ENCODE measurements around the gene PAPSS2. TPM values are rescaled to one million over a fixed set of nuclear protein-coding genes. Genes with fewer than 3 reads are reported as not detected.
A peak's percentile ranks its signal among the peaks of the same experiment; 100 is the strongest.

Gene PAPSS2
- total and polyA plus RNA-seq, 9 donors: 5.8 to 14.5 (median 10.4) TPM

DNA sequence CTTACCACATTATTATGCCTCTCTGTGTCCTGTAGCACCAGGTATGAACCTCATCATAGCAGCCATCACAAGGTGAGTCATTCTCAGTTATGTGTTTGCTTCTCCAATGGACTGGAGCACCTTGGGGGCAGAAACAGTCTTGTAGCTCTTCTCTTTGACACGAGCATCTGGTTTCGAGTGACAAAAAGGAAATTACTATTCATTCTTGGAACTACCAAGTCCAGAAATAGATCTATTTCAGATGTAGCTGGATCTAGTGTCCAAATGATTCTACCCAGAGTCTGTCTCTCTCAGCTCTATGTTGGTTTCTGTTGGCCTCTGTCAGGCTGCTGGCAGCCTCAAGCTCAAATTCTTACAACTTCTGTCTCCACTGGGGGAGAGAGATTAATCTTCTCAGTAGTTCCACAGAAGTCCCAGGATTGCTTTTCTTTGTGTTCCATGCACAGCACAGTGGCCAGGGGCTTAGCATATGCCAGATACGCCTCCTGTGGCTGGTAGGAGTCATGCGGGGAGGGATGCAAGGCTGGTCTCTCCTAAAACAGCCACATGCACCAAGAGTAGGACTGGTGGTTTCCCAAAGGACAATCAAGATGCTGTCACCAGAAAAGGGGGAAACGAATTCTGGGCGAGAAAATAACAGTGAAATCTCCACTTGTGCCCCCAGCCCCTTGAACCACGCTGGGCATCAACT lies 37.2 kb upstream of the PAPSS2 start:
- H3K4me3 ChIP-seq (ENCODE audit: low read length): no peak overlapping the region
- H3K36me3 ChIP-seq (ENCODE audit: control insufficient read depth, insufficient read depth, low read length): no peaks in the 10 kb centered on the region
- H3K27me3 ChIP-seq (ENCODE audit: control insufficient read depth, insufficient read depth, low read length): peaks cover 9% of the 10 kb centered on the region
- WGBS (ENCODE audit: insufficient coverage): 58% methylated on average over 4 of the region's 7 CpGs
- DNase-seq: peak; percentile 79
- no peak overlapping the region for H3K27ac ChIP-seq (ENCODE audit: low read length)
- peaks cover 2% of the 10 kb centered on the region for H3K4me1 ChIP-seq (ENCODE audit: control insufficient read depth, insufficient read depth, low read length)
- no peaks in the 10 kb centered on the region for H3K9me3 ChIP-seq (replicated peaks; ENCODE audit: control insufficient read depth, low read depth, low read length)

DNA sequence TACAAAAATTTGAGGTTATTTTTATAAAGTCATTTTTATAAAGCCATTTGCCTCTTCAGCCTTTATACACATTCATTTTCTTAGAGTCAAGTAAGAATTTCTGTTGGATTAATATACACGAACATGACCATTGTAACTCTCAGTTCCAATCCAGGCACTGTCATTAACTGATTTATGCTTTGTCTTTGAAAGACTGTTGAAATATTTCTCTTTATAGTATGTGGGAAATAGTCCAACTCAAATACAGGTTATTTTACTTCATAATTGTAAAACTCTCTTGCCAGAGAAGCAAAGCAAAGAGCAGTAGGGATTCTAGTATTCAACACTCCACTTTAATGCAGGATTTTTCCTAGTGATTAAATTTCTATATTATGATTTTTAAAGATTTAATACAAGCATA lies 36.5 kb upstream of the PAPSS2 start:
- WGBS (ENCODE audit: insufficient coverage): no CpG with 5 or more reads among the region's 1 CpG
- no peak overlapping the region for H3K4me3 ChIP-seq (ENCODE audit: low read length)
- no peak overlapping the region for H3K27ac ChIP-seq (ENCODE audit: low read length)
- no peaks in the 10 kb centered on the region for H3K9me3 ChIP-seq (replicated peaks; ENCODE audit: control insufficient read depth, low read depth, low read length)
- no peaks in the 10 kb centered on the region for H3K36me3 ChIP-seq (ENCODE audit: control insufficient read depth, insufficient read depth, low read length)
- H3K4me1 ChIP-seq (ENCODE audit: control insufficient read depth, insufficient read depth, low read length): peaks cover 2% of the 10 kb centered on the region
- peaks cover 6% of the 10 kb centered on the region for H3K27me3 ChIP-seq (ENCODE audit: control insufficient read depth, insufficient read depth, low read length)
- peak; percentile 48 for DNase-seq

DNA sequence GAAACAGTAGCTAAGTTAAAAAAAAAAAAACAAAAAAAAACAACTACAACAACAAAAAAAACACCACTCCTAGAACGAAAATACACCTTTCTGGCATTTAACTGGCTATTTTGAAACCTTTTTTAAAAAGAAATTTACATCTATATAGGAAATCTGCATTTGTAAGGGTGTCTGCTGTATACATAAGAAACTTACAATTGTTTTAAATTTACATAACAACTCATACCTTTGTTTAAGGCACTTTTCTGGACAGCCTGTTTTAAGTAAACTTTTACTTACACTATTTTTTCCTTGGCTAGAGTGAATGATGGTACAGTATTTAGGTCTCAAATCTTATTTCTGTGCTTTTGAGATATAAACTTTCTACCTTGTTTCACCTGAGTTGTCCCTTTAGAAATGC lies 34.0 kb upstream of the PAPSS2 start:
- Histone ChIP-seq H3K36me3 (ENCODE audit: control insufficient read depth, insufficient read depth, low read length) (no peaks in the 10 kb centered on the region), H3K27me3 (ENCODE audit: control insufficient read depth, insufficient read depth, low read length) (peaks cover 2% of the 10 kb centered on the region), H3K4me3 (ENCODE audit: low read length) (no peak overlapping the region), H3K9me3 (replicated peaks; ENCODE audit: control insufficient read depth, low read depth, low read length) (no peaks in the 10 kb centered on the region), H3K27ac (ENCODE audit: low read length) (no peak overlapping the region), H3K4me1 (ENCODE audit: control insufficient read depth, insufficient read depth, low read length) (peaks cover 2% of the 10 kb centered on the region)
- DNase-seq: no peak
- WGBS (ENCODE audit: insufficient coverage): no CpG with 5 or more reads among the region's 1 CpG

DNA sequence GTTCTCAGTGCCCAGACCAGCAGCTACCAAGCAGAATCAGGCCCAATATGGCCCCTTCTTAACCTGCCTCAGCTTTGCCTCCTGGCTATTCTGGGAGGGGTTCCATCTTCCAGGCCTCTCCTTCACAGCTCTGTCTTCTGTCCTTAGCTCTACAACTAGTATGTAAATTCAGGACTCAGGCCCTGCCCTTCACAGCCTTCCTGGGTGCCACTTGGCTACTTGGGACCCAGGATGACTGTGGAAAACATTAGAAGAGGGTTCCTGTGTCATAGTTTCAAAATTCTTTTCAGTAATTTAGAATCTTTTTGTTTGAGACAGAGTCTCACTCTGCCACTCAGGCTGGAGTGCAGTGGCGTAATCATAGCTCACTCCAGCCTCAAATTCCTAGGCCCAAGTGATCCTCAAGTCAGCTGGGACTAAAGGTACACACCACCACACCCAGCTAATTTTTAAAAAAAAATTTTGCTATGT lies 33.2 kb upstream of the PAPSS2 start:
- no peaks in the 10 kb centered on the region for H3K36me3 ChIP-seq (ENCODE audit: control insufficient read depth, insufficient read depth, low read length)
- H3K4me1 ChIP-seq (ENCODE audit: control insufficient read depth, insufficient read depth, low read length): peaks cover 2% of the 10 kb centered on the region
- H3K4me3 ChIP-seq (ENCODE audit: low read length): no peak overlapping the region
- no peaks in the 10 kb centered on the region for H3K9me3 ChIP-seq (replicated peaks; ENCODE audit: control insufficient read depth, low read depth, low read length)
- WGBS (ENCODE audit: insufficient coverage): no CpG with 5 or more reads among the region's 1 CpG
- DNase-seq: no peak
- no peaks in the 10 kb centered on the region for H3K27me3 ChIP-seq (ENCODE audit: control insufficient read depth, insufficient read depth, low read length)
- no peak overlapping the region for H3K27ac ChIP-seq (ENCODE audit: low read length)

DNA sequence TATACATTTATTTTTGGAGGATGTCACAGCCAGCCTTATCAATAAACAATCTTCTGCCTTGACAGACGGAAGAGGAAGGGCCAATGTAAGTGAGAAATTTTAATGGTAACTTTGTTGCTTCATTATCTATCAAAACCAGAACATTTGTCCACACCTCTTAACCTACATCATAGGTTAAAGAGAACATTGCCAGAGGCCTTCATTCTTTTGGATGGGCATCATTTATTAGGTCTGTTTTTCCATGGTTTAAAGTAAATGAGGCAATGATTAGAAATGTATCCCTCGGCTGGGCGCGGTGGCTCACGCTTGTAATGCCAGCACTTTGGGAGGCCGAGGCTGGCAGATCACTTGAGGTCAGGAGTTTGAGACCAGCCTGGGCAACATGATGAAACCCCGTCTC lies 29.5 kb upstream of the PAPSS2 start:
- Histone ChIP-seq H3K4me3 (ENCODE audit: low read length) (no peak overlapping the region), H3K27me3 (ENCODE audit: control insufficient read depth, insufficient read depth, low read length) (no peaks in the 10 kb centered on the region), H3K9me3 (replicated peaks; ENCODE audit: control insufficient read depth, low read depth, low read length) (no peaks in the 10 kb centered on the region), H3K27ac (ENCODE audit: low read length) (no peak overlapping the region), H3K4me1 (ENCODE audit: control insufficient read depth, insufficient read depth, low read length) (no peaks in the 10 kb centered on the region), H3K36me3 (ENCODE audit: control insufficient read depth, insufficient read depth, low read length) (no peaks in the 10 kb centered on the region)
- WGBS (ENCODE audit: insufficient coverage): 94% methylated on average over 6 of the region's 7 CpGs
- no peak for DNase-seq

DNA sequence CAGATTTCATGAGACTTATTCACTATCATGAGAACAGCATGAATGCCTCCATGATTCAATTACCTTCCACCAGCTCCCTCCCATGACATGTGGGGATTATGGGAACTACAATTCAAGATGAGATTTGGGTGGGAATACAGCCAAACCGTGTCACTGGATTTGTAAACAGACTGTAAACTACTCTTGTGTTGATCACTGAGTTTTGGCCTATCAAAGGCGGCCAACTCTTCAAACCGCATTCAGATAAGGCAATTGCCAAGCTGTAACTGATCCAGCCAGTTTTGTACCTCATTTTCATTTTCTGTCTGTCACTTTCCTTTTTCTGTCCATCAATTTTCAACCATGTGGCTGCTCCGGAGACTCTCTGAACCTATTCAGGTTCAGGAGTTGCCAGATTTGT lies 27.2 kb upstream of the PAPSS2 start:
- Histone ChIP-seq H3K27me3 (ENCODE audit: control insufficient read depth, insufficient read depth, low read length) (no peaks in the 10 kb centered on the region), H3K4me1 (ENCODE audit: control insufficient read depth, insufficient read depth, low read length) (no peaks in the 10 kb centered on the region), H3K27ac (ENCODE audit: low read length) (no peak overlapping the region), H3K4me3 (ENCODE audit: low read length) (no peak overlapping the region), H3K36me3 (ENCODE audit: control insufficient read depth, insufficient read depth, low read length) (no peaks in the 10 kb centered on the region), H3K9me3 (replicated peaks; ENCODE audit: control insufficient read depth, low read depth, low read length) (no peaks in the 10 kb centered on the region)
- 84% methylated on average over 3 of the region's 4 CpGs for WGBS (ENCODE audit: insufficient coverage)
- no peak for DNase-seq

DNA sequence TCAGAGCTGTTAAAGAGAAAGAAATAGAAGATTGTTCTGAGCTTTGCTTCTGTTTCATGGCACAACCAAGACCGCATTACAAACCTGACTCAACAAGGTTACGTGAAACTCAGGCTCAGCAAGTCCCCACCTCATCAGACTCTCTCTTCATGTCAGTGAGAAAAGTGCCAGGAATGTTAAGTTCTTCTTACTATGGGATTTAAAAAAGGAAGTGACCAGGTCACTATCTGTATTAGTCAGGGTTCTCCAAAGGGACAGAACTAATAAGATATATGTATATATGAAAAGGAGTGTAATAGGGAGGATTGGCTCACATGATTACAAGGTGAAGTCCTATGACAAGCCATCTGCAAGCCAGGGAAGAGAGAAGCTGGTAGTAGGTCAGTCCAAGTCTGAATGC lies 25.4 kb upstream of the PAPSS2 start:
- Histone ChIP-seq H3K27ac (ENCODE audit: low read length) (no peak overlapping the region), H3K4me1 (ENCODE audit: control insufficient read depth, insufficient read depth, low read length) (no peaks in the 10 kb centered on the region), H3K4me3 (ENCODE audit: low read length) (no peak overlapping the region), H3K9me3 (replicated peaks; ENCODE audit: control insufficient read depth, low read depth, low read length) (no peaks in the 10 kb centered on the region), H3K27me3 (ENCODE audit: control insufficient read depth, insufficient read depth, low read length) (no peaks in the 10 kb centered on the region), H3K36me3 (ENCODE audit: control insufficient read depth, insufficient read depth, low read length) (no peaks in the 10 kb centered on the region)
- WGBS (ENCODE audit: insufficient coverage): no CpG with 5 or more reads among the region's 2 CpGs
- no peak for DNase-seq

DNA sequence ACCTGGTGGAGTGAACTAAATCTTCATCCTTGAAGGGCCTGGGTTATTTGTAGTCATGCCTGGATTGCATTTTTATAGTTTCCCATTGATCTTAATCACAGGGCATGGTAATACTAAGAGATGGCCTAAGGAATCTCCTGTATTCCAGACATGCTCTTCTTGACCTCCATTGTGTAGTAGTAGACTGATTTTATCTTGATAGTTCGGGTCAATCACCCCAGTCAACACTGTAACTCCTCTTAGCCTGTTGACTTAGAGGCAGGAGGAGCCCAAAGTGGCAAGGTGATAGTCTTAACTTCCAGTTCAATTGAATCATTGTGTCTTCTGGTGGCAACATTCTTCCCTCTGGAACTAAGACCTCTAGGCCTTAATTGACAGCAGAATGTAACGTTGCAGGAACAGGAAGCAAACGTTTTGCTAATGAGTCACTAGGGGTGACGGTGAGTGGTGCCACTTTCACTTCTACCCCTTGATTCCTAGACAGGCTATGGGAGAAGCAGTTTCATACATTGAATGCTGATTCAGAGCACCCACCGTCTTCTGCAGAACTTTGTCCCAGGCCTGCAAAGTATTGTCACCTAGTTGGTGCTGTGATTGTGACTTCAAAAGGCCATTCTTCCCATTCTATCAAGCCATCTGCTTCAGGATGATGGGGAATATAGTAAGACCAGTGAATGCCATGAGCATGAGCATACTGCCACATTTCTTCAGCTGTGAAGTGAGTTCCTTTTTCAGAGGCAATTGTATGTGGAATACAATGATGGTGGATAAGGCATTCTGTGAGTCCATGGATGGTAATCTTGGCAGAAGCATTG lies 24.0 kb upstream of the PAPSS2 start:
- Histone ChIP-seq H3K4me1 (ENCODE audit: control insufficient read depth, insufficient read depth, low read length) (no peaks in the 10 kb centered on the region), H3K27me3 (ENCODE audit: control insufficient read depth, insufficient read depth, low read length) (no peaks in the 10 kb centered on the region), H3K9me3 (replicated peaks; ENCODE audit: control insufficient read depth, low read depth, low read length) (no peaks in the 10 kb centered on the region), H3K27ac (ENCODE audit: low read length) (no peak overlapping the region), H3K4me3 (ENCODE audit: low read length) (no peak overlapping the region), H3K36me3 (ENCODE audit: control insufficient read depth, insufficient read depth, low read length) (no peaks in the 10 kb centered on the region)
- DNase-seq: no peak
- no CpG with 5 or more reads among the region's 5 CpGs for WGBS (ENCODE audit: insufficient coverage)

DNA sequence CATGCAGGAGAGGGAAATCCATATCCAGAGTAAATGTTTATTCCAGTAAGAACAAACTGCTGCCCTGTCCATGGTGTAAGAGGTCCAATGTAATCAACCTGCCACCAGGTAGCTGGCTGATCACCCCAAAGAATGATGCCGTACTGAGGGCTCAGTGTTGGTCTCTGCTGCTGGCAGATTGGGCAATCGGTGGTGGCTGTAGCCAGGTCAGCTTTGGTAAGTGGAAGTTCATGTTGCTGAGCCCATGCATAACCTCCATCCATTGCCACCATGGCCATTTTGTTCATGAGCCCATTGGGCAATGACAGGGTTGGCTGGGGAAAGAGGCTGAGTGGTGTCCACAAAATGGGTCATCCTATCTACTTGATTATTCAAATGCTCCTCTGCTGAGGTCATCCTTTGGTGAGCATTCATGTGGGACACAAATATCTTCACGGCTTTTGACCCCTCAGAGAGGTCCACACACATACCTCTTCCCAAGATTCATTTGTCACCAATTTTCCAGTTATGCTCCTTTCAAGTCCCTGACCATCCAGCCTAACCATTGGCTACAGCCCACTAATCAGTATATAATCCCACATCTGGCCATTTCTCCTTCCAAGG lies 23.3 kb upstream of the PAPSS2 start:
- Histone ChIP-seq H3K4me3 (ENCODE audit: low read length) (no peak overlapping the region), H3K9me3 (replicated peaks; ENCODE audit: control insufficient read depth, low read depth, low read length) (no peaks in the 10 kb centered on the region), H3K27me3 (ENCODE audit: control insufficient read depth, insufficient read depth, low read length) (no peaks in the 10 kb centered on the region), H3K4me1 (ENCODE audit: control insufficient read depth, insufficient read depth, low read length) (no peaks in the 10 kb centered on the region), H3K36me3 (ENCODE audit: control insufficient read depth, insufficient read depth, low read length) (no peaks in the 10 kb centered on the region), H3K27ac (ENCODE audit: low read length) (no peak overlapping the region)
- 90% methylated on average over 3 of the region's 3 CpGs for WGBS (ENCODE audit: insufficient coverage)
- no peak for DNase-seq

DNA sequence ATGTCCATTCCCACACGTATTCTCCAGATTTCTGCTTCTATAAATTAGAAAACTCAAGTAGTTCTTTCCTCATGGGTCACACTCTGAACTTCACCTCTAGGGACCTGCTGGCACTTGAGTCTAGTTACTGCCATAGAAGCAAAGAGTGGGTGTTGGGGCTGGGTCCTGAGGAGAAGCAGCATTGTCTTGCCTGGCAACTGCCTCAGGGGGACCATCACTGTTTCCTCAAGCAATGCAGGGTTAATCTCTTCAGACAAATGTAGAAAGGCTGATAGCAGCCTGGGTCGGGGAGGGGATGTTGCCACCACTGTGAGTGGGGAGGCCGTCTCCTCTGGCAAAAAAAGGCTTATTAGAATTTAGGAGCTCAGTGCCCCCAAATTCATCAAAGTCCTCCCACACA lies 20.2 kb upstream of the PAPSS2 start:
- no peaks in the 10 kb centered on the region for H3K36me3 ChIP-seq (ENCODE audit: control insufficient read depth, insufficient read depth, low read length)
- no peaks in the 10 kb centered on the region for H3K9me3 ChIP-seq (replicated peaks; ENCODE audit: control insufficient read depth, low read depth, low read length)
- H3K27ac ChIP-seq (ENCODE audit: low read length): no peak overlapping the region
- DNase-seq: no peak
- no peaks in the 10 kb centered on the region for H3K27me3 ChIP-seq (ENCODE audit: control insufficient read depth, insufficient read depth, low read length)
- no peak overlapping the region for H3K4me3 ChIP-seq (ENCODE audit: low read length)
- H3K4me1 ChIP-seq (ENCODE audit: control insufficient read depth, insufficient read depth, low read length): no peaks in the 10 kb centered on the region
- no CpG with 5 or more reads among the region's 3 CpGs for WGBS (ENCODE audit: insufficient coverage)

Data from muscle of leg (tissue), 11 donors.